Spleen (tissue), 7 donors: Measurements from ENCODE around the gene GPR18.

Source experiments
- CTCF ChIP-seq, 11 experiments: fragments of 200-600 bp in 7 of 11; fragments of 450-650 bp in 4 of 11; sonication (generic) in 4 of 11; IDR thresholded peaks in 8 of 11; conservative IDR thresholded peaks in 3 of 11; 1 replicate in 7 of 11; 2 replicates in 4 of 11; pipeline versions ENCODE4 v1.4.0 to v1.8.0; 2016 to 2021; ENCODE audit warnings: antibody characterized with exemption in 11 of 11, inconsistent platforms in 4 of 11, mild to moderate bottlenecking in 1 of 11
- POLR2A ChIP-seq, 3 donors: fragments of 450-650 bp; IDR thresholded peaks; one replicate each; pipeline ENCODE4 v1.5.1; 2017; ENCODE audit warnings: antibody characterized with exemption in 3 of 3, mild to moderate bottlenecking in 1 of 3
- POLR2AphosphoS5 ChIP-seq, 3 donors: sonication (generic); formaldehyde crosslinking; IDR thresholded peaks; one replicate each; pipeline ENCODE4 v1.5.1; 2017; ENCODE audit warnings: antibody characterized with exemption in 3 of 3
- donor health status: DM: no; HTN: no; CAD: no; lungs with moderate emphysema.
- donor health status: DM: no; HTN: no; CAD: no.
- donor health status: DM: no; HTN: no; CAD: no.

GRCh38 chr13:99220199-99220935, 37.8 kb downstream of the GPR18 start:
- no peak for TF ChIP-seq POLR2A (IDR thresholded peaks at IDR 0.05)
- no peak for TF ChIP-seq CTCF (IDR thresholded peaks at IDR 0.05 in 8 of 11, conservative IDR thresholded peaks at IDR 0.05 in 3 of 11)
- no peak for TF ChIP-seq POLR2AphosphoS5 (IDR thresholded peaks at IDR 0.05)
